SKM-1 treated with dmso at 0.1 percent for 144 hours (cell line): ENCODE data around the gene PSORS1C1.
A peak's percentile ranks its signal among the peaks of the same experiment; 100 is the strongest.

Experiments used
- DNase-seq: peaks from one replicate; lab custom pipeline; 2025; ENCODE audit not compliant: unreplicated experiment; lab: John Stamatoyannopoulos, UW

The PSORS1C1 gene

DNA sequence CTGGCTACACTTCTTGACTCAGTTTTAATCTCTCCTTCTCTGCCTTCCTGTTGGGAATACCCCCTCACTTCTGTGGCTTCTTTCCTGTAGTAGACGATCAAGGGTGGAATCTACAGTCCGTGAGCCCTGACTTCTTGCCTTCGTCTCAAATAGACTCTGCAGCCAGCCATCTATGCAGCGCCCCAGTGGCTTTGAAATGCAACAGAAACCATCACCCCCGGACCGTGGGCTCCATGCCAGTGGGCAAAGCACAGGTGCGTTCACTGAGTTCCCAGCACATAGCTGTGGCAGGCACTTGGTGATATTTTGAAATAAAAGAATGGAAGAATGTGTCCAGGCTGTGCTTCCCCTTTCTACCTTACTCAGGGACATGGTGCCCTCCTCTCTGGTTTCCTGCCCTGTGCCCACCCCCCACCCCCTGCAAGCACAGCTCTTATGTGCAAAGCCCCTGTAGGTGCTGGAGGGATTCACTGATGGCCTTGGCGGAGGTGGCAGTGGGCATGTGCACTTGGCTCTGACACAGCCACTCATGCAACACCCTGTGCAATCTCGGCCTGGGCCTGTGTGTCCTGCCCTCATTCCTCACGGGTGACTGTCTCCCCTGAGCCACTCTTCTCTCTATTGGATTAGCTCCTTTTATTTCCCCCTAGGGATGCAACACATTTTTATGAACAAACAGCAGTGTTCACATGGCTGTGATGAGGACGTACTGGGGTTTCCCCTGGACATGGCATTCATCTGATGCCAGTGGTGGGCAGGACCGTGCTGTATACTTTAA is 11.2 kb downstream of the PSORS1C1 start:
- no peak for DNase-seq

DNA sequence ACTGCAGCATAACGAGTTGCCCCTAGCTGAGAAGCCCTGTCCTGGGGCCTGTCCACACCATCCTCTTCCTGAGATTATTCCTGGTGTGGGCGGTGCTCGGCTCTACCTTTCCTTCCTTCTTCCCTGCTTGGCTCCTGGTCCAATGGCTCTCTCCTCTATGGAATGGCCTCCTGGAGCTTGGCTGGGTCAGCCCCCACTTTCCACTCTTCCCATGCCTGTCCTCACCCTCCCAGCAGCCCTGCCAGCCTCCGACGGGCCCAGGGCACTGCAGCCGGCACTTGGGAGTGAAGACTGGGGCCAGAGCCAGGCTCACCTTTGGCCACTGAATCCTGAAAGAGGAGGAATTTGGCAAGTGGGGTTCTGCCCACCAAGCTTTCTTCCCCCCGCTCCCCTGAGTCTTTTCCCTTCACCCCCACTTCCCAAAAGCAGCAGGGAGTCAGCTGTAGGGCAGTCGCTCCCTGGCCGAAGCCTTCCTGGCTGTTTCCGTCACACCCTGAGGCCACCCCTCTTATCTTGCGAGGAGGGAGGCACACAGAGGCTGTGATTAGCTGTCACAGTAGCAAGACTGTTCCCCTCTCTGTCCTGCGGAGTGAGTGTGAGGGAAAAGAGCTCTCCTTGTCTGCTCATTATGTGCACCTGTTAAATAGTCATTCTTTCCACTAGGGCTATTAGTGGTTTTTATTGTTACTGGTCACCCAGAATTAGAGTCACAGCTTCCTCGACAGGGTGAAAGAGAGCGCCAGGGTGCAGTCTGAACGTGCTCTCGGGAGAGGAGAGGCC is 12.0 kb downstream of the PSORS1C1 start:
- no peak for DNase-seq

DNA sequence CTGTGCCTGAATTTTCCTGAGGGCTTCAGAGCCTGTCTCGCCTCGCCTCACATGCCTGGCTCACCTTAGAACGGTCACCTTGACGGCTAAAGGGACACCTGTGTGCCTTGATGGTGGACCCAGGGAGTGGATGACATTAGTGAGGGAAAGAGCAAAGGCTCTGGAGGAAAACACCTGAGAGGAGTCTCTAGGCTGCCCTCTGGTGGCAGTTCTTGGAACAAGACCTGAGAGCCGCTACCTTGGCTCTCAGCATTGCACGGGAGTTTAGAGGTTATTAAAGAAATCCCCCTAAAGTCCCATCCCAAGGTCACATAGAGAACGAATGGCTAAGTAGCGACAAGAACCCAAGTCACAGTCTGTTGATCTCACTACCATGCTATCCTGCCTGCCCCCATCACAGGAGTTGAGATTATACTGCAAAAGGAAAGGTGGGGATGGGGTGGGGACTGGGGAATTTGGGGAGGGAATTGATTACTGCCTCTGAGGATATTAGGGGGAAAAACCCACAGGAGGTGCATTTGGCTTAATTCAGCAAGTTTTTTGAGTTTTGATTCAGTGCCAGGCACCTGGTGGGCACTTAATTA is 13.6 kb downstream of the PSORS1C1 start:
- DNase-seq = peak; percentile 63

GRCh38 chr6:31129130-31129529 is 14.5 kb downstream of the PSORS1C1 start:
- no peak for DNase-seq

DNA sequence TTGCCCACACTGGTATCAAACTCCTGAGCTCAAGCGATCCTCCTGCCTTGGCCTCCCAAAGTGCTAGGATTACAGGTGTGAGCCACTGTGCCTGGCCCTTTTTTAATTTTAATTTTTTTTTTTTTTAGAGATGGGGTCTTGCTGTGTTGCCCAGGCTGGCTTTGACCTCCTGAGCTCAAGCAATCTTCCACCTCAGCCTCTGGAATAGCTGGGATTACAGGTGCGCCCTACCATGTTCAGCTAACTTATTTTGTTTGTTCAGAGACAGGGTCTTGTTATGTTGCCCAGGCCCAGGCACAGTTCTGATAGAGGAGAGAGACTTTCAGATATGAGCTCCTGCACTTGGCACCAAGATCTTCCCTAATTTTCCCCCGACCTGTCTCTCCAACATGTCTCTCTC is 16.2 kb downstream of the PSORS1C1 start:
- no peak for DNase-seq

- DNase-seq = no peak
Measured at GRCh38 chr6:31131595-31131994, 17.0 kb downstream of the PSORS1C1 start.

- no peak for DNase-seq
Measured at GRCh38 chr6:31132806-31133205, 18.2 kb downstream of the PSORS1C1 start.

DNA sequence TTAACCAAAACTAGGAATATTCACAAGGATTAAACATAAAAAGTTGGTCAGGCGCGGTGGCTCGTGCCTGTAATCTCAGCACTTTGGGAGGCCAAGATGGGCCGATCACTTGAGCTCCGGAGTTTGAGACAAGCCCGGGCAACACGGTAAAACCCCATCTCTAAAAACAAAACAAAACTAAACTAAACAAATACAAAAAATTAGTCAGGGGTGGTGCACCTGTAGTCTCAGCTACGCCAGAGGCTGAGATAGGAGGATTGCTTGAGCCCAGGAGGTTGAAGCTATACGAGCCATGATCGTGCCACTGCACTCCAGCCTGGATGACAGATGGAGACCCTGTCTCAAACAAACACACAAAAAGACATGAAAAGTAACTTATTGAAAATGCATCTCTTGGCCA is 21.1 kb downstream of the PSORS1C1 start:
- DNase-seq = no peak

DNA sequence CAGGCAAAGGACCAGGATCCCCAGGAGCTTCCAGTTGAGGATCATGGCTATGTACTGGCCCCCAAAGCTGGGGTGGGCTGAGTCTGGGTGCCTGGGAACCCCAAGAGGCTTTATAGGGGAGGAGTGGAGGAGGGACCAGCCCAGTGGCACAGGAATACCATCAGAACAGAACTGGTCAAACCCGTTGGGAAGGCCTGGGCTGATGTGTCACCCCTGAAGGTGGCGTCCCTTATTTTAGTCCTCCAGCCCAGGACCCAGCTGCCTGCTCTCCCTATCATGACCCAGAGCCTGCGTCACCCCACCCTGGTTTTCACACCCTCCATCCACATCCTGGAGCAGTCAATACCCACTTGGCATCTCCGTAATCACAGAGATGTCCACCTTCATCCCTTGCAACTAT is 24.4 kb downstream of the PSORS1C1 start, which contains the start of gene PSORS1C2:
TSS of gene PSORS1C2 (minus strand) at position 85 of the 400 bp plus-strand sequence. CDS start at position 45, 40 bp downstream.
- no peak for DNase-seq

DNA sequence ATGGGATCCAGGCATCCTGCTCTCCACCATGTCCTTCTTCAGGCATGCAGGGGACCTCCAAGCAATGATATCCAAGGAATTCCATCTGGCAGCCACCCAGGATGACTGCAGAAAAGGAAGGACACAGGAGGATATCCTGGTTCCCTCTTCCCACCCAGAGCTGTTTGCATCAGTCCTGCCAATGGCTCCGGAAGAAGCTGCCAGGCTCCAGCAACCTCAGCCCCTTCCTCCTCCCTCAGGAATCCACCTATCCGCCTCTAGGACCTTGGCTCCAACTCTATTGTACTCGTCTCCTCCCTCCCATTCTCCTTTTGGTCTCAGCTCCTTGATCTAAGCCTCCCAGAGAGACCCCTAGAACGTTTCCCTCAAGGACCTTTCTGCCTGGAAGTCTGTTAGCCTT is 25.0 kb downstream of the PSORS1C1 start:
- no peak for DNase-seq

DNA sequence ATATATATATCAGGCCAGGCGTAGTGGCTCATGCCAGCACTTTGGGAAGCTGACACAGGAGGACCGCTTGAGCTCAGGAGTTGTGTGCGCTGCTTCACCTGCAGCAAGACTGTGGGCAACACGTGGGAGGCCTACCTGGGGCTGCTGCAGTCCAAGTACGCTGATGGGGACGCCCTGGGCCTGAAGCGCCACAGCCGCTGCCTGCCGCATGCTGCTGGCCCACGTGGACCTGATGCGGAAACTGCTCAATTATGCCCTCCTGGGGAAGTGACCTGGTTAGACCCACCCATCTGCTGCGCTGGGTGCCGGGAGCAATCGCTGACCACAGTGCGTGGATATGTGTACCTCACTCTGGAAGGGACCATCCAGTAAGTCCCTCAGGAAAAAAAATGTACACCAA is 26.0 kb downstream of the PSORS1C1 start:
- no peak for DNase-seq

GRCh38 chr6:31142361-31142761 is 27.8 kb downstream of the PSORS1C1 start:
- no peak for DNase-seq

GRCh38 chr6:31143148-31143547 is 28.5 kb downstream of the PSORS1C1 start:
- DNase-seq = no peak

DNA sequence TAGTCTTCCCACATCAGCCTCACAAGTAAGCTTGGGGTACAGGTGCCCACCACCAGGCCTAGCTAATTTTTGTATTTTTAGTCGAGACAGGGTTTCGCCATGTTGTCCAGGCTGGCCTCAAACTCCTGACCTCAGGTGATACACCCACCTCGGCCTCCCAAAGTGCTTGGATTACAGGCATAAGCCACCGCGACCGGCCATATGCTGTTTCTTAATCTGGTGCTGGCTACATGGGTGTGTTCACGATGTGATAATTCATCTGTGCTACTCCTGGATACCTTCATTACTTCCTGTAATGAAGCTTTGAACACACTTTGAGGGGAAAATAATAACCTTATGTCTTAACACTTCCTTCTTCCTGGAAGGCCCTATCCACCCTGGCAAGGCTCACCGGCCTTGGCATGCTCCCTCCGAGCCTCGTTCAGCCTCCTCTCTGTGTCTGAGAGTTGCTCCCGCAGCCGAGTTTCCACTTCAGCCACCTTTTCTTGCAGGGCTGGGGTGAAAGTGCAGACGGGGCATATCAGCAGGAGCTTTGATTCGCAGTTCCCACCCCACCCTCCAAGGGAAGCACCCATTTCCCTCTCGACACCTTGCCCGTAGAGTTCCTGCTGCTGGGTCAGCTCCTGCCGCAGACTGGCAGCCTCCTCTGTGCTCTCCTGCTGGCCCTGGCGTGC is 29.8 kb downstream of the PSORS1C1 start:
- DNase-seq = no peak

- no peak for DNase-seq
Measured at GRCh38 chr6:31144970-31145340, 30.4 kb downstream of the PSORS1C1 start.

DNA sequence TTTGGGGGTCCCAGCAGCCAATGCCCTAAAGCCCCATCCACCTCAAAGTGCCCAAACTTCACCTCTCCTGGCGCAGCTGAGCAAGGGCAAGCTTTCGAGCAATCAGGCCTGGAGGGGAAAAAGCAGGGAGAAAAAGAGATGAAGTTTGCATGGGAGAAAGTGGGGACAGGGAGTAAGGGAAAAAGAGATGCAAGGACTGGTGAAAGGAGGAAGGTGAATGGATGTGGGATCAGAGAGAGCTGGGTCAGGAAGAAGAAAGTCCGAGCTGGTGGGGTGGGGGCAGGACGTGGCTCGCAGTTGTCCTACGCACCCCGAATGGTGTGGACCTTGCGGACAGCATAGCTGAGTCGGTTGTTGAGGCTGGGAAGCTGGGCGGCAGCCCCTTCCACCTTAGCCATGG is 30.8 kb downstream of the PSORS1C1 start:
- DNase-seq = no peak

DNA sequence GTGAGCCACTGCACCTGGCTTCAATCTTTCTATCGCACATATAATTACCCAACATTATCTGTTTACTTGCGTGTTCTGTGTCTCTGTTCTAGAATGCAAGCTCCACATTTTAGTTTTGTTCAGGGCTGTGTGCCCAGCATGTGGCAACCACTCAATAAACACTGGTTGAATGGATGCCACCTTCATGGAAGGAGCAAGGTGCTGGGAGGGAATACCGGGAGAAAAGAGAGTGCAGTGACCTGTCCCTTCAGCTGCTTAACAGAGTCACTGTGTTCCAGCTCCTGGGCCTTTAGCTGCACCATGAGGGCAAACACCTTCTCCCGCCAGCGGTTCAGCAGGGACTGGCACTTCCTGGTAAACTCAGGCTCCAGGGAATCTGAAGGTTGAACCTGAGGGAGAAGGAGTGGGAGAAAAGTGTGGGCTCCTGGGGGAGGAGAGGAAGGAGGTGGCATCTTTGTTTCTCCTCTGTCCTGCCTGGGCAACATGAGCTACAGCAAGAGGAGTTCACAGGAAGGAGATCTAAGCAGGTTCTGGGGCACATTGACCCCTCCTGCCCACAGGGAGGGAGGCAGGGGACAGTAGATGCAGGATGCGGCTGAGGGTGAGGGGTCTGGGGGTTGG is 35.3 kb downstream of the PSORS1C1 start:
- DNase-seq = no peak

DNA sequence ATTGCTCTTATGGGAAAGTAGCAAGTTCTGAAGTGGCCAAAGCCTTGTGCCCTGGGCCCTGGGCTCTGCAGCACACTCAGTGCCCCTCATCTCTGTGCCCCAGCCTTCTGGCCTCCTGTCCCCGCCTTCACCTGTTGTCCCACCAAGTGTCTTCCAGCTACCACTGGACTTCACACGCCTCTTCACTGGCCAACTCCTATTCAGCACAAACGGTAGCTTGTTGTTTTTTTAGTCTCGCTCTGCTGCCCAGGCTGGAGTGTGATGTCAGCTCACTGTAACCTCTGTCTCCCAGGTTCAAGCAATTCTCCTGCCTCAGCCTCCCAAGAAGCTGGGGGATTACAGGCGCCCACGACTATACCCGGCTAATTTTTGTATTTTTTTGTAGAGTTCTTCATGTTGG is 38.2 kb downstream of the PSORS1C1 start:
- DNase-seq = no peak

DNA sequence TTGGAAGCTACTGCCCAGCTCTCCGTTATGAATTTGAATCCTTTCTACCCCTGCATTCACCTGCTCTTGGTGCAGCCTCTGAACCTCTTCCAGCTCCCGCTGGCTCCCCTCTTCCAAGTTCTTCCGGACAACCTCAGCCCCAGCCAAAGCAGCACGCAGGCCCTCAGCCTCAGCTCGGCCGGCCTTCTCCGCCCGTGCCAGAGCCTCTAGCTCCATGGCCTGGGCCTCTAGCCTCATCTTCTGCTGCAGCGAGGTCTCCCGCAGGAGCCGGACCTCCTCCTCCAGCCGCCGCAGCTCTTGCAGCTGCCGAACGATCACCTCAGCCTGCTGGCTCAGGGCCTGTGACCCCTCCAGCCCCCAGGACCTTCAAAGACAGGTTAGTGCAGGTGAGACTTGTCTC is 39.8 kb downstream of the PSORS1C1 start:
- no peak for DNase-seq

GRCh38 chr6:31156641-31157040 is 42.0 kb downstream of the PSORS1C1 start:
- no peak for DNase-seq

DNA sequence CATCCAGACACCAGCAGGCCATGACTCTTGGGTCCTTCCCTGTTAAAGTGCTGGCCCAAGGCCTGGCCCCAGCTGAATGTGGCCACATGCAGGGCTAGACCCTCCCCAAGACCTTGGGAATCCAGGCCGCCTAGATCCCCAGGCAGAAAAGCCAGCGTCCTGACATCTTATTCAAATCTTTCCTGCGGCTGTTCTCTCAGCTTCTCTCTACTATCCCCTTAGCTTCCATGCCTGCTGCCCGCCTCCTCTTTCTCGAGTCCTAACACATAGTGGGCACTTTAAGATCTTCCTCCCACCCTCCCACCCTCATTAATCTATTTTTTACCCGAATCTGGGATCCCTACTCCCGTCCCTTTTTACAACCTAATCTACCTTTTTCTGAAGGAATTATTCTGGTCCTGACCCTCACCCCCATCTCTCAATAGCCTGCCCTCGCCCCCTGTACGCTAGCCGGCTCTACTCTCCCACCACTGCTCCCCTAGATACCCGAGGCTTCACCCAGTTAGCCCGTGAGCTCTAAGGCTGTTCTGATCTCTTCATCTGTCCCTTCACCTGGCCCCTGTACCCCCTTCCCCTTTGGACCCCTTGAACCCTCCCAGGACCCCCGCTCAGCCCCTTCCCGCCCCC is 43.0 kb downstream of the PSORS1C1 start, which contains the start of gene CCHCR1:
TSS of gene CCHCR1 (minus strand) at position 290 of the 627 bp plus-strand sequence. CDS start at position 88, 202 bp downstream.
- DNase-seq = no peak
